Caco-2 (cell line): ENCODE data around the gene PPP1R7. TPM values are rescaled to one million over a fixed set of nuclear protein-coding genes. Genes with fewer than 3 reads are reported as not detected.

ENCODE experiments used
- BruUV-seq: library from RNA; stranded (reverse); fragments of 400-500 nt; replicated peaks from 2 replicates; lab custom pipeline; 2021; lab: Mats Ljungman, UMichigan
- CTCF ChIA-PET: fragments of 300-600 bp; sonication (Branson Sonifier 250); formaldehyde crosslinking; loops from one replicate; lab custom pipeline; 2022; ENCODE audit warnings: antibody characterized with exemption; lab: Charles Lee
- POLR2A ChIA-PET: fragments of 300-600 bp; sonication (Branson Sonifier 250); formaldehyde crosslinking; loops from one replicate; lab custom pipeline; 2022; ENCODE audit warnings: antibody characterized with exemption; lab: Charles Lee
- DNase-seq, 2 experiments: peaks; one replicate each; pipeline versions ENCODE4 v3.0.0 to v3.0.0-alpha.2; 2020 to 2022
- H3K27me3 ChIP-seq: replicated peaks from 2 replicates; pipeline ENCODE4 v1.6.0; 2011; ENCODE audit warnings: low read length; ENCODE audit not compliant: control insufficient read depth, insufficient read depth
- H3K36me3 ChIP-seq: 2 replicates; pipeline ENCODE4 v1.5.1; 2011; ENCODE audit warnings: low read length; ENCODE audit not compliant: control insufficient read depth, insufficient read depth
- H3K4me1 ChIP-seq: fragments of 250-450 bp; sonication (Bioruptor Pico); 2 replicates; pipeline ENCODE4 v1.5.1; 2020; ENCODE audit warnings: mild to moderate bottlenecking
- H3K4me3 ChIP-seq: 2 replicates; pipeline ENCODE4 v1.5.1; 2011; ENCODE audit warnings: low read depth, mild to moderate bottlenecking, control low read depth, low read length
- H3K9me3 ChIP-seq: fragments of 250-450 bp; sonication (Bioruptor Pico); 2 replicates; pipeline ENCODE4 v1.5.1; 2020; ENCODE audit warnings: mild to moderate bottlenecking, moderate library complexity
- H3K27ac Mint-ChIP-seq: one replicate; pipeline ENCODE4 v1.8.0; 2022; ENCODE audit warnings: mixed read lengths; ENCODE audit not compliant: unreplicated experiment
- H3K27me3 Mint-ChIP-seq: one replicate; pipeline ENCODE4 v1.8.0; 2022; ENCODE audit warnings: mixed read lengths; ENCODE audit not compliant: insufficient read depth, unreplicated experiment
- H3K36me3 Mint-ChIP-seq: one replicate; pipeline ENCODE4 v1.8.0; 2022; ENCODE audit warnings: mild to moderate bottlenecking, mixed read lengths; ENCODE audit not compliant: insufficient read depth, unreplicated experiment
- H3K4me1 Mint-ChIP-seq: one replicate; pipeline ENCODE4 v1.8.0; 2022; ENCODE audit warnings: low read depth, mixed read lengths; ENCODE audit not compliant: unreplicated experiment
- H3K4me3 Mint-ChIP-seq: one replicate; pipeline ENCODE4 v1.8.0; 2022; ENCODE audit warnings: mild to moderate bottlenecking, moderate library complexity, mixed read lengths; ENCODE audit not compliant: unreplicated experiment
- H3K9me3 Mint-ChIP-seq: one replicate; pipeline ENCODE4 v1.8.0; 2022; ENCODE audit warnings: mixed read lengths; ENCODE audit not compliant: unreplicated experiment
- CTCF ChIP-seq, 2 experiments: fragments of 200-600 bp in 1 of 2; IDR thresholded peaks; 1 replicate in 1 of 2; 2 replicates in 1 of 2; pipeline versions ENCODE4 v1.5.1 to v1.8.0; 2011 to 2022; ENCODE audit warnings: antibody characterized with exemption in 1 of 2, control low read depth in 1 of 2, inconsistent platforms in 1 of 2, low read depth in 1 of 2, low read length in 1 of 2, mild to moderate bottlenecking in 1 of 2, moderate library complexity in 1 of 2; ENCODE audit not compliant: insufficient read depth in 1 of 2, severe bottlenecking in 1 of 2, unreplicated experiment in 1 of 2
- intact Hi-C: fragments of 100-400 bp; cut with micrococcal nuclease; formaldehyde crosslinking; loops from one replicate; pipeline ENCODE4 v1.10.0; 2022; ENCODE audit not compliant: unreplicated experiment
- total RNA-seq: library from RNA; stranded (reverse); gene quantifications from 2 replicates; pipeline ENCODE4 v1.2.3, GENCODE V29; 2022

PPP1R7 gene
- total RNA-seq, 1 experiment from 2014 or later, result 32.5 TPM

- intact Hi-C loops, result no loop called here
- Histone ChIP-seq H3K9me3 (no peaks in the 10 kb centered on the region), H3K27me3 (no peaks in the 10 kb centered on the region), H3K36me3 (no peaks in the 10 kb centered on the region), H3K4me3 (no peak overlapping the region), H3K4me1 (no peaks in the 10 kb centered on the region)
- Mint-ChIP-seq H3K4me3 (no peak overlapping the region), H3K4me1 (no peaks in the 10 kb centered on the region), H3K36me3 (no peaks in the 10 kb centered on the region), H3K9me3 (no peaks in the 10 kb centered on the region), H3K27me3 (no peaks in the 10 kb centered on the region), H3K27ac (no peak overlapping the region)
- no peak for DNase-seq
- CTCF ChIA-PET, result no interaction called here
- POLR2A ChIA-PET, result no interaction called here
- no peak for TF ChIP-seq CTCF (IDR thresholded peaks at IDR 0.05; ENCODE audit: insufficient read depth in 1 of 2, low read depth in 1 of 2, low read length in 1 of 2, severe bottlenecking in 1 of 2, unreplicated experiment in 1 of 2)
- no TSS peak for BruUV-seq
These were observed 24.1 kb upstream of the PPP1R7 start for GRCh38 chr2:241126201-241126611.

DNA sequence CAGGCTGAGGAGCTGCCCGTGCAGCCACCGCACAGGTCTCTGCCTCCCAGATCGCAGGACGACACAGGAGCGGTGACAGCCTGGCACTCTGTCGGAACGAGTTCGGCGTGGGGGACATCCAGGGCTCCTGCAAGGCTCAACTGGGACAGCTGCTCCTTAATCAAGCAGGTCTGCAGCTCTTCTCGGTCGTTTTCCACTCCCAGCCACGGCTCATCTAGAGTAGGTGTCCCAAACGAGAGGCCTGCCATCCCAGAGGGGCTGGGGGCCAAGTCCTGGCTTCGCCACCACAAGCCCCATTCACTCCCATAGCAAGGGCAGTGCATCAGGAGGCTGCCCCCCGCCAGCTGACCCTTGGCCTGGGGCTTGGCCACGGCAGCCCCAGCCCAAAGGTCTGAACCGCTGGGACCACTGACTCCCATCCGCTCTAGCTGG, 23.5 kb upstream of the PPP1R7 start:
- Mint-ChIP-seq H3K27ac (no peak overlapping the region), H3K9me3 (no peaks in the 10 kb centered on the region), H3K4me3 (no peak overlapping the region), H3K27me3 (no peaks in the 10 kb centered on the region), H3K4me1 (no peaks in the 10 kb centered on the region), H3K36me3 (no peaks in the 10 kb centered on the region)
- ChIA-PET POLR2A (no interaction called here), CTCF (no interaction called here)
- Histone ChIP-seq H3K27me3 (no peaks in the 10 kb centered on the region), H3K4me3 (no peak overlapping the region), H3K9me3 (no peaks in the 10 kb centered on the region), H3K4me1 (no peaks in the 10 kb centered on the region), H3K36me3 (no peaks in the 10 kb centered on the region)
- intact Hi-C loops, result no loop called here
- no TSS peak for BruUV-seq
- TF ChIP-seq CTCF (IDR thresholded peaks at IDR 0.05; ENCODE audit: insufficient read depth in 1 of 2, low read depth in 1 of 2, low read length in 1 of 2, severe bottlenecking in 1 of 2, unreplicated experiment in 1 of 2), result no peak
- no peak for DNase-seq

- ChIA-PET POLR2A (no interaction called here), CTCF (no interaction called here)
- H3K36me3 Mint-ChIP-seq, result no peaks in the 10 kb centered on the region
- H3K4me1 ChIP-seq, result no peaks in the 10 kb centered on the region
- no peaks in the 10 kb centered on the region for H3K27me3 ChIP-seq
- H3K36me3 ChIP-seq, result no peaks in the 10 kb centered on the region
- no peaks in the 10 kb centered on the region for H3K9me3 Mint-ChIP-seq
- no peak overlapping the region for H3K4me3 Mint-ChIP-seq
- TF ChIP-seq CTCF (IDR thresholded peaks at IDR 0.05; ENCODE audit: insufficient read depth in 1 of 2, low read depth in 1 of 2, low read length in 1 of 2, severe bottlenecking in 1 of 2, unreplicated experiment in 1 of 2), result no peak
- DNase-seq, result no peak
- H3K9me3 ChIP-seq, result no peaks in the 10 kb centered on the region
- H3K4me3 ChIP-seq, result no peak overlapping the region
- H3K27me3 Mint-ChIP-seq, result no peaks in the 10 kb centered on the region
- intact Hi-C loops, result no loop called here
- H3K27ac Mint-ChIP-seq, result no peak overlapping the region
- BruUV-seq, result no TSS peak
- H3K4me1 Mint-ChIP-seq, result no peaks in the 10 kb centered on the region
These were observed 22.0 kb upstream of the PPP1R7 start for GRCh38 chr2:241128266-241128665.
